HG03432 (cell line): ENCODE data around the gene CFAP221.

Experiments used
- ATAC-seq: cut with Tn5 transposase; IDR thresholded peaks from one replicate; pipeline ENCODE4 v1.9.1; 2021; ENCODE audit warnings: mild to moderate bottlenecking, moderate library complexity; ENCODE audit not compliant: unreplicated experiment

Gene CFAP221

GRCh38 chr2:119696494-119697030 is 152.3 kb downstream of the CFAP221 start:
- ATAC-seq: no peak

DNA sequence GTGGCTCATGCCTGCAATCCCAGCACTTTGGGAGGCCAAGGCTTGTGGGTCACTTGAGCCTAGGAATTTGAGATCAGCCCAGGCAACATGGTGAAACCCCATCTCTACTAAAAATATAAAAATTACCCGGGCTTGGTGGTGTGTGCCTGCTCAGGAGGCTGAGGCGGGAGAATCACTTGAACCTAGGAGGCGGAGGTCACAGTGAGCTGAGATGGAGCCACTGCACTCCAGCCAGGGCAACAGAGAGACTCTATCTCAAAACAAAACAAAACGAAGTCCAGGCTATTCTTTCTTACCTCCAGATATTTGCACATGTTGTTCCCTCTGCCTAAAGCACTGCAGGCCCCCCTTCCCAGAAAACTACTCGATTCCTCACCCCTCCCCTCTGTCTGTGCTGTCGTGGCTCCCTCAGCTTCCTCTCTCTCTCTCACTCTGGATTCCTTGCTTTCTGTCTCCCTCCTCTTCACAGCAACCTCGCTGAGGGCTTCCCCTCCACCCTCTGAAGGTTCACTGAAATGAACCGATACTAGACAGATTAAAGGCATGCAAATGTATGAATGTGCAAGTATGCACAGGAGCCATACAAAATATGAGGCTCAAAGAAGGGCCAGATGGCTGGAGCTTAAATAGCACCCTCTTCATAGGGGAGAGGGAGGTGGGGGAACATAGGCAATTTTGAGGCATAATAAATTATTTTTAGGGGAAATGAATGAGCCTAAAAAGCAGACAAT is 153.2 kb downstream of the CFAP221 start:
- peak; percentile 92 for ATAC-seq

- ATAC-seq: no peak
These were observed 154.0 kb downstream of the CFAP221 start for GRCh38 chr2:119698246-119698645.

DNA sequence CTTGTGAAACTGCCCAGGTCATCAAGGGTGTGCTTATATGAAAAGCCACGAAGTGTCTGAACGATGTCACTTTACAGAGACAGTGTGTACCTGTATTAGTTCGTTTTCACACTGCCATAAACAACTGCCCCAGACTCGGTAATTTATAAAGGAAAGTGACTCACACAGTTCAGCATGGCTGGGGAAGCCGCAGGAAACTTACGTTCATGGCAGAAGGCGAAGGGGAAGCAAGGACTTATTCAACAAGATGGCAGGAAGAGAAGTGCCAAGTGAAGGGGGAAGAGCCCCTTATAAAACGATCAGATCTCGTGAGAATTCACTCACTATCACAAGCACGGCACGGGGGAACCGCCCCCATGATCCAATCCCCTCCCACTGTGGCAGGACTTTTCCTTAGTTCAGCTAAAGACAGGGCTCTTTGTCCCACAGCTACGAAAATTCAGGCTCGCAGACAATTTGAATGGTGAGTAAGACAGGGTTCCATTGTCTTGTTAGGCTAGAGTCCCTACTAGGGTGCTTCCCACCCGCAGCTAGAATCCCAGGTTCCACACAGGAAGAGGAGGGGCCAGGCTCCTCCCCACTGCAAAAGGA is 154.9 kb downstream of the CFAP221 start:
- no peak for ATAC-seq

- no peak for ATAC-seq
These were observed 156.6 kb downstream of the CFAP221 start for GRCh38 chr2:119700866-119701265.

DNA sequence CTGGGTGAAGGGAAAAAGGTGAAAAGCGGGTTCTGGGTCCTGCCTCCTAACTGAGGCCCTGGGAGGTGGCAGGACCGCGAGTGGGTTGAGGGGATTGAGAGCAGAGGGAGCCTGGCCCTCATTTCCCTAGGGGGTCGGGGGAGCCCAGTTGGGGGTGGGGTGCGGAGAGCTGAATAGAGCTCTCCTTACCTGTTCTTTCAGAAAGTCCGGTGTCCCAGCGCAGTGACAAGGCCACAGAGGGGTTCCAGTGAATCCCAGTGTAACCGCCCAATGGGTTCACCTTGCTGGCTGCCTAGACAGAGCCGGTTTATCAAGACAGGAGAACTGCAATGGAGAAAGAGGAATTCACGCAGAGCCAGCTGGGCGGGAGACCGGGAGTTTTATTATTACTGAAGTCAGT is 157.1 kb downstream of the CFAP221 start:
- no peak for ATAC-seq

DNA sequence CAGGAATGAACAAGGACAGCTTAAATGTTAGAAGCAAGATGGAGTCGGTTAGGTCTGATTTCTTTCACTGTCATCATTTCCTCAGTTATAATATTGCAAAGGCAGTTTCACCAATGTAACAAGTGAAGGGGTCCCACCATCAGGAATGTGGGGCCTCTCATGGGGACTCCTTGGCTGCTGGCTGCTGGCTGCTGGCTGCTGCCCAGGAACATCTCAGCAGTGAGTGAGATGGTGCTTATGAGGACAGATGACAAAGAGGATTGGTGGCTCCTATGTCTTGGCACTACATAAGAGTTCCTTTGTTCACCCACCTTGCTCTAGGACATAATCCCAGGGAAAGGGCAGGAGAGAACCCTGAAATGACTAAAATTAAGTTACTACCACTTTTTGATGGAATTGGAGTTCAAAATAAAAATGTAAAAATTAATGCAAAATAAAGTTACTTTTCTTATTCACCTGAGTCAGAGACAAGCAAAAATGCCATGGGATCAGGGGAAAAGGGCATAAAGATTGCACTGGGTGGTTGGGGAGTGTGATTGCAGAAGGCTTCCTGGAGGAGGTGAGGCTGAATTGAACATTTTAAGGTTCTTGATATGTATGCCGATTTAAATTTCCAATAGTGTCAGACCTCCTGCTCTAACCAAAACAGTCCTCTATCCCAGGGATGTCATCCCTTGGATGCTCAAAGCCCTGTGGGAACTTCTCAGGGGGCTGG is 158.1 kb downstream of the CFAP221 start:
- no peak for ATAC-seq

DNA sequence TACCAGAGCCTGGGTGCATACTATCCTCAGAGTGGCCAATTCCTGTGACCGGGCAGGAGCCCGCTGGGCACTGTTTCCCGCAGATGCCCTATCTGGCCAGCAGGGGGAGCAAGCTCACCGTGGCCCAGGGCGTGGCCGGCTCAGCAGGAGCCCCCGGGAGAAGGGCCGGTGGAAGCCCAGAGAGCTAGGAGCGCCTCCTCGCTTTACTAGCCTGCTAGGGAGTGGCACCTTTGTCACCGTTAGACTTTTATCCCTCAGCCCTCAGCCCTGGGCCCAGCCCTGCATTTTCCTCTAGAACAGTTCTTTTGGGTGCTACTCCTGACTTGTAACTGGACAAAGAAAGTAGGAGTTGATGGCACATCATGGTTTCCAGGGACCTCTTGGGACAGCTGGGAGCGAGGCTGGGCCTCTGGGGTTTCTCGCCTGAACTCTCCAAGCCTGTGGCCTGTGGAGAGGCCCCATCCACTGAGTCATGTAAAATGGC is 158.7 kb downstream of the CFAP221 start:
- ATAC-seq: peak; percentile 92

DNA sequence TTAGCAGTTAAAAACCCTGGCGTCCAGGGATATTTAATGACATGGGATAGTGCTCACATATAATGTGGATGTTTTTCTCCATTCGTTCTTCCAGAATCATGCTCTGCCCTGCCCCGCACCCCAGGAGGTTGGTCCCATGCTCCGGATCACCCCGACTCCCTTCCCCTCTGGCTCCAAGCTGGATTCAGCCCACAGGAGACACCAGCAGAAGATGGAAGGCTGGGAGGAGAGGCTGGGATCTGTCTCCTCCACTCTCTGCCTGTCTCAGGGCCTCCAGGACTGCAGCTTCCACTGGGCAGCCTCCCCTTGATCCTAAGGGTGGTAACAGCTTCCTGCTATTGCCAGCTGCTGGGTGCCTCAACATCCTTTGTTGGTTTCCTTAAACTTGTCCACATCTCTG is 159.3 kb downstream of the CFAP221 start:
- no peak for ATAC-seq

DNA sequence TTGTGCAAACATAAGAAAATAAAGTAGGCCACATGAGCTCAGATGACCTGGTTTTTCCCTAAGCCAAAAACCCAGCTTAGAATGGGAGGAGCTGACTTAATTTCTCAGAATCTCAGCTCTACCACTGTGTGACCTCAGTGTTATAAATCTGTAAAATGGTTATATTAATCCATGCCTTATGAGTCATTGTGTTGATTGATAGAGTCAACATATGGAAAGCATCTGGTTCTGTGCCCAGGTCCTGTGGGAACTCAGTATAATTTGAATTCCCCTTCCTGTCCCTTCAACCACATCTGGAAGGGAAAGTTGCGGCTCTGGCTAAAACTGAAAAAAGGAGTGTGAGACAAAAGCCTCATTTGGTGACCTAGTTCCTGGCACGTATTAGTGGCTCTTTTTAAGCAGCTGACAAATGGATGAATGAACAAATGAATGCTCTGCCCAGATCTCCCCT is 160.4 kb downstream of the CFAP221 start:
- ATAC-seq: no peak

DNA sequence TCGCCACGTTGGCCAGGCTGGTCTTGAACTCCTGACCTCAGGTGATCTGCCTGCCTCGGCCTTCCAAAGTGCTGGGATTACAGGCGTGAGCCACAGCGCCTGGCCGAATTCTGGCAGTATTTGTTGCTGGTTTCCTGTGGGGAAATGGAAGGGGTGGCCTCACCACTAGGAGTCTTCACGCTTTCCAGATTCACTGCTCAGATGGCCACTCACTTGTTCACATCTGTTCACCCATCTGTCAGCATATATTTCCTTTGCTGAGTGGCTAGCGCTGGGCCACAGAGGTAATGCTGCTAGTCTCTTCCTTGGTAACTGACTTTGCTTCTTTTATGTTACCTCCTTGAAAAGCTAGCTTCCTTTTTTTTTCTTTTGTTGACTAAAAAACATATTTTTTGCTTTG is 162.0 kb downstream of the CFAP221 start:
- no peak for ATAC-seq
